HepG2 (cell line): ENCODE data around the gene BPHL. TPM values are rescaled to one million over a fixed set of nuclear protein-coding genes. Genes with fewer than 3 reads are reported as not detected.
A peak's percentile ranks its signal among the peaks of the same experiment; 100 is the strongest.

Experiments
- ATAC-seq: fragments of 200-7000 bp; cut with Tn5 transposase; 3 replicates; pipeline ENCODE4 v1.9.1; 2020; ENCODE audit warnings: mild to moderate bottlenecking, moderate library complexity
- BruUV-seq: library from RNA; stranded (reverse); fragments of 400-500 nt; replicated peaks from 2 replicates; lab custom pipeline; 2021; lab: Mats Ljungman, UMichigan
- CTCF ChIA-PET: fragments of 300-600 bp; formaldehyde crosslinking; extraction: SDS; loops from one replicate; lab custom pipeline; 2021; ENCODE audit warnings: low total read pairs, inconsistent platforms, low intra/inter-chr PET ratio; lab: Yijun Ruan, JAX
- POLR2A ChIA-PET: fragments of 350-600 bp; sonication (Branson Sonifier 250); formaldehyde crosslinking; loops from one replicate; lab custom pipeline; 2020; ENCODE audit warnings: antibody characterized with exemption, inconsistent platforms; lab: Yijun Ruan, JAX
- DNase-seq: peaks from one replicate; pipeline ENCODE4 v3.0.0-alpha.2; 2015; ENCODE audit warnings: low spot score
- FAIRE-seq: peaks from 3 replicates; lab custom pipeline; 2011; peaks lifted over from hg19 to GRCh38; lab: Jason Lieb, UNC
- H2AFZ ChIP-seq: one replicate; pipeline ENCODE4 v1.6.1; 2011; ENCODE audit warnings: low read length, inconsistent platforms
- H3K27ac ChIP-seq: fragments of 300-600 bp; 3 replicates; pipeline ENCODE4 v1.8.0; 2011; ENCODE audit warnings: mixed run types, mild to moderate bottlenecking, mixed read lengths, low read length, inconsistent platforms; ENCODE audit not compliant: insufficient read depth; ENCODE audit errors: extremely low read length
- H3K27me3 ChIP-seq, 2 experiments: fragments of 200-600 bp in 1 of 2; 2 replicates in 1 of 2; 3 replicates in 1 of 2; pipeline versions ENCODE4 v1.6.0 to v1.8.0; 2011; ENCODE audit warnings: low read length in 2 of 2, mild to moderate bottlenecking in 2 of 2, moderate library complexity in 2 of 2, inconsistent platforms in 1 of 2; ENCODE audit not compliant: insufficient read depth in 2 of 2, control insufficient read depth in 1 of 2
- H3K36me3 ChIP-seq, 2 experiments: fragments of 200-600 bp in 1 of 2; replicated peaks in 1 of 2; 2 replicates in 1 of 2; 3 replicates in 1 of 2; pipeline versions ENCODE4 v1.5.1 to v1.8.0; 2011; ENCODE audit warnings: low read length in 2 of 2, inconsistent platforms in 1 of 2; ENCODE audit not compliant: insufficient read depth in 2 of 2, control insufficient read depth in 1 of 2
- H3K4me1 ChIP-seq: 2 replicates; pipeline ENCODE4 v1.5.1; 2012; ENCODE audit warnings: low read length, inconsistent platforms; ENCODE audit not compliant: insufficient read depth
- H3K4me2 ChIP-seq: 2 replicates; pipeline ENCODE4 v1.6.0; 2011; ENCODE audit warnings: low read depth, low read length, inconsistent platforms
- H3K4me3 ChIP-seq, 3 experiments: fragments of 200-600 bp in 1 of 3; sonication (generic), shearing (Covaris generic) in 1 of 3; replicated peaks in 1 of 3; 2 replicates each; pipeline ENCODE4 v1.5.1; 2011 to 2016; ENCODE audit warnings: low read length in 3 of 3, inconsistent platforms in 2 of 3, low read depth in 2 of 3, mild to moderate bottlenecking in 2 of 3, control low read depth in 1 of 3, mixed read lengths in 1 of 3; ENCODE audit not compliant: insufficient read depth in 1 of 3
- H3K79me2 ChIP-seq: one replicate; pipeline ENCODE4 v1.6.1; 2011; ENCODE audit warnings: low read length, inconsistent platforms; ENCODE audit not compliant: insufficient read depth
- H3K9ac ChIP-seq: 2 replicates; pipeline ENCODE4 v1.6.0; 2011; ENCODE audit warnings: mild to moderate bottlenecking, low read depth, low read length, inconsistent platforms; ENCODE audit not compliant: insufficient read depth
- H3K9me3 ChIP-seq: 2 replicates; pipeline ENCODE4 v1.5.1; 2012; ENCODE audit warnings: mild to moderate bottlenecking, low read length
- H4K20me1 ChIP-seq: 2 replicates; pipeline ENCODE4 v1.6.0; 2011; ENCODE audit warnings: inconsistent platforms, mild to moderate bottlenecking, low read length, moderate library complexity; ENCODE audit not compliant: insufficient read depth
- HDAC1 ChIP-seq: sonication (generic); formaldehyde crosslinking; IDR thresholded peaks from 2 replicates; pipeline ENCODE4 v1.5.1; 2020; ENCODE audit warnings: mild to moderate bottlenecking, missing genetic modification reagents
- PHF5A ChIP-seq: IDR thresholded peaks from one replicate; pipeline ENCODE4 v1.6.1; 2018; ENCODE audit warnings: low read depth, missing genetic modification reagents; ENCODE audit not compliant: unreplicated experiment
- RBM22 ChIP-seq: fragments of 200-400 bp; formaldehyde crosslinking; optimal IDR thresholded peaks from 2 replicates; pipeline ENCODE3; 2017; ENCODE audit warnings: mild to moderate bottlenecking, low read length, moderate library complexity
- TSC22D2 ChIP-seq: sonication (generic); formaldehyde crosslinking; IDR thresholded peaks from 2 replicates; pipeline ENCODE4 v1.5.1; 2020; ENCODE audit warnings: missing genetic modification reagents, mild to moderate bottlenecking, borderline replicate concordance
- ZBTB8A ChIP-seq: sonication (generic); formaldehyde crosslinking; IDR thresholded peaks from 2 replicates; pipeline ENCODE4 v1.4.0; 2020; ENCODE audit warnings: mild to moderate bottlenecking, low read depth, missing genetic modification reagents, borderline replicate concordance
- WGBS: methylation state at CpG from one replicate; pipeline ENCODE4 v1.1.6; 2017; ENCODE audit warnings: low lambda C conversion rate; 5-methylcytosine and 5-hydroxymethylcytosine counted together
- in situ Hi-C: cut with HindIII; loops from 2 replicates; pipeline ENCODE4 v1.10.0; 2017; ENCODE audit warnings: low pct_unique_long_range_greater_than_20kb; ENCODE audit not compliant: extremely low pct_ligation_motif_present
- intact Hi-C: fragments of 100-400 bp; cut with micrococcal nuclease; formaldehyde crosslinking; loops from one replicate; pipeline ENCODE4 v1.10.0; 2022; ENCODE audit not compliant: unreplicated experiment
- polyA plus RNA-seq, 8 experiments: library from polyadenylated mRNA; depleted of rRNA in 3 of 8; stranded (reverse) in 7 of 8; unstranded in 1 of 8; fragments of >200 nt; fragmentation: Illumina TruSeq in 4 of 8; extraction: Trizol in 4 of 8; gene quantifications; 2 replicates each; pipeline versions ENCODE4 v1.2.1 to v1.2.3, GENCODE V29; 2011 to 2016; ENCODE audit warnings: low read depth in 4 of 8, missing spikeins in 1 of 8, mixed read lengths in 1 of 8; ENCODE audit not compliant: insufficient read depth in 1 of 8
- total RNA-seq, 5 experiments: library from RNA; depleted of rRNA; stranded (reverse); fragments of >200 nt; fragmentation: Illumina TruSeq; extraction: Trizol; gene quantifications; 2 replicates each; pipeline ENCODE4 v1.2.3, GENCODE V29; 2016; ENCODE audit warnings: low read depth in 1 of 5
- TF ChIP-seq, protein P1 (sequence below): sonication (generic); formaldehyde crosslinking; IDR thresholded peaks from 2 replicates; pipeline ENCODE4 v1.5.1; 2020; ENCODE audit warnings: mild to moderate bottlenecking, missing genetic modification reagents, moderate library complexity
- TF ChIP-seq, protein P2 (sequence below): sonication (generic); formaldehyde crosslinking; conservative IDR thresholded peaks from 2 replicates; pipeline ENCODE4 v1.8.0; 2022; ENCODE audit warnings: low read depth, missing genetic modification reagents
- TF ChIP-seq, protein P3 (sequence below): sonication (generic); formaldehyde crosslinking; IDR thresholded peaks from 2 replicates; pipeline ENCODE4 v1.5.0; 2020; ENCODE audit warnings: missing genetic modification reagents

BPHL gene
- total and polyA plus RNA-seq, 2 of the 13 experiments (the other 11 are each of a cell fraction or from before 2014, with no cell fraction given) = 37.8 to 39.5 TPM

DNA sequence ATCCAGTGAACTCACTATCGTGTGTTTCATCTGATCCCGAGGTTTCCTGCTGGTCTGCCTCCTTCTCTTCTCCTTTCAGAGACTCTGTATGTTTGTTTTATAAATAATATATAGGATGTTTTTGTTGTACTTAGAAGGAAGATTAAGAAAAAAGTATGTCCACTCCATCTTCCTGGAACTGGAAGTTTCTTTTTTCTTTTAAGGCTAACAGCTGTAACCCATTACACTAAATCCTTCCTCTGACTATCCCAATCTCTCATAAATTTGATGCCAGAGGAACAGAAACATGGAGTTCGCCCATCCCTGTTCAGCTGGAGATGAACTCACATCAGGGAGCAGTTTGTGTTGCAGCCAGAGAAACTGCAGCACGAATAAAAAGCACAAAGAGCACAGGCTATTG, 29.5 kb upstream of the BPHL start (continued):
- no peak for TF ChIP-seq TSC22D2 (CRISPR knock-in tag)
- TF ChIP-seq HDAC1 (CRISPR knock-in tag) = no peak
- TF ChIP-seq PHF5A (CRISPR knock-in tag) = no peak
- TF ChIP-seq, protein P1, sequence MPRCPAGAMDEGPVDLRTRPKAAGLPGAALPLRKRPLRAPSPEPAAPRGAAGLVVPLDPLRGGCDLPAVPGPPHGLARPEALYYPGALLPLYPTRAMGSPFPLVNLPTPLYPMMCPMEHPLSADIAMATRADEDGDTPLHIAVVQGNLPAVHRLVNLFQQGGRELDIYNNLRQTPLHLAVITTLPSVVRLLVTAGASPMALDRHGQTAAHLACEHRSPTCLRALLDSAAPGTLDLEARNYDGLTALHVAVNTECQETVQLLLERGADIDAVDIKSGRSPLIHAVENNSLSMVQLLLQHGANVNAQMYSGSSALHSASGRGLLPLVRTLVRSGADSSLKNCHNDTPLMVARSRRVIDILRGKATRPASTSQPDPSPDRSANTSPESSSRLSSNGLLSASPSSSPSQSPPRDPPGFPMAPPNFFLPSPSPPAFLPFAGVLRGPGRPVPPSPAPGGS (CRISPR knock-in tag) = no peak
- TF ChIP-seq, protein P2, sequence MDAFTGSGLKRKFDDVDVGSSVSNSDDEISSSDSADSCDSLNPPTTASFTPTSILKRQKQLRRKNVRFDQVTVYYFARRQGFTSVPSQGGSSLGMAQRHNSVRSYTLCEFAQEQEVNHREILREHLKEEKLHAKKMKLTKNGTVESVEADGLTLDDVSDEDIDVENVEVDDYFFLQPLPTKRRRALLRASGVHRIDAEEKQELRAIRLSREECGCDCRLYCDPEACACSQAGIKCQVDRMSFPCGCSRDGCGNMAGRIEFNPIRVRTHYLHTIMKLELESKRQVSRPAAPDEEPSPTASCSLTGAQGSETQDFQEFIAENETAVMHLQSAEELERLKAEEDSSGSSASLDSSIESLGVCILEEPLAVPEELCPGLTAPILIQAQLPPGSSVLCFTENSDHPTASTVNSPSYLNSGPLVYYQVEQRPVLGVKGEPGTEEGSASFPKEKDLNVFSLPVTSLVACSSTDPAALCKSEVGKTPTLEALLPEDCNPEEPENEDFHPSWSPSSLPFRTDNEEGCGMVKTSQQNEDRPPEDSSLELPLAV (CRISPR knock-in tag) = no peak

DNA sequence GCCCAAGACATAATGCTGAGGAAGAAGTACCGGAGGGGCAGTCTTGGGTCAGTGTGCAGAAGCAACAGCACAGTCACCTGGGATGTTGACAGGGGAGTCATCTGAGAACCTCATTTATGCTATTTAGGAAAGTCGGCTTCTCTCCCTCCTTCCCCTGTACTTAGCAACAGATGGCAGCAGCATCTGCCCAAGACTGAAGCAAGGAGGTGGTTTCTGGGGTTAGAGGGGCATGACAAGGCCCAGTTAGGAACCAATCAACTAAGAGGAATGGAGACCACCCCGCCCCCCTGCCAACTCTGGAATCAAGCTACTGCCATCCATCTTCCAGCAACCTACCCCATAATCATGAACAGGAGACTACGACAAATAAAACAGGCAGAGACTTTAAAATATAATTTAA, 28.5 kb upstream of the BPHL start:
- no peak for FAIRE-seq
- ChIA-PET CTCF (no interaction called here), POLR2A (no interaction called here)
- Histone ChIP-seq H3K4me3 (no peak overlapping the region), H2AFZ (no peak overlapping the region), H3K4me1 (no peaks in the 10 kb centered on the region), H3K9me3 (no peaks in the 10 kb centered on the region), H3K4me2 (no peak overlapping the region), H3K27me3 (no peaks in the 10 kb centered on the region), H3K36me3 (peaks cover 13 to 49% of the 10 kb centered on the region in 2 experiments), H4K20me1 (no peaks in the 10 kb centered on the region), H3K27ac (no peak overlapping the region), H3K79me2 (no peaks in the 10 kb centered on the region), H3K9ac (no peak overlapping the region)
- 96% methylated on average over 4 of the region's 4 CpGs for WGBS
- in situ Hi-C loops = no loop called here
- intact Hi-C loops = no loop called here
- no peak; the same call in 2 of the 3 replicates for ATAC-seq
- TF ChIP-seq, protein P3, sequence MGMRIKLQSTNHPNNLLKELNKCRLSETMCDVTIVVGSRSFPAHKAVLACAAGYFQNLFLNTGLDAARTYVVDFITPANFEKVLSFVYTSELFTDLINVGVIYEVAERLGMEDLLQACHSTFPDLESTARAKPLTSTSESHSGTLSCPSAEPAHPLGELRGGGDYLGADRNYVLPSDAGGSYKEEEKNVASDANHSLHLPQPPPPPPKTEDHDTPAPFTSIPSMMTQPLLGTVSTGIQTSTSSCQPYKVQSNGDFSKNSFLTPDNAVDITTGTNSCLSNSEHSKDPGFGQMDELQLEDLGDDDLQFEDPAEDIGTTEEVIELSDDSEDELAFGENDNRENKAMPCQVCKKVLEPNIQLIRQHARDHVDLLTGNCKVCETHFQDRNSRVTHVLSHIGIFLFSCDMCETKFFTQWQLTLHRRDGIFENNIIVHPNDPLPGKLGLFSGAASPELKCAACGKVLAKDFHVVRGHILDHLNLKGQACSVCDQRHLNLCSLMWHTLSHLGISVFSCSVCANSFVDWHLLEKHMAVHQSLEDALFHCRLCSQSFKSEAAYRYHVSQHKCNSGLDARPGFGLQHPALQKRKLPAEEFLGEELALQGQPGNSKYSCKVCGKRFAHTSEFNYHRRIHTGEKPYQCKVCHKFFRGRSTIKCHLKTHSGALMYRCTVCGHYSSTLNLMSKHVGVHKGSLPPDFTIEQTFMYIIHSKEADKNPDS (CRISPR knock-in tag) = no peak
- no peak for TF ChIP-seq ZBTB8A (CRISPR knock-in tag)
- peak; percentile 51 for TF ChIP-seq RBM22
- DNase-seq = no peak
- no TSS peak for BruUV-seq
